Right hindlimb (tissue), 1 donor: ENCODE data around the gene STX8.

Experiments used
- DNase-seq: peaks from one replicate; pipeline ENCODE4 v3.0.0-alpha.2; 2018

STX8 gene

GRCh38 chr17:9203771-9204425, 371.7 kb downstream of the STX8 start:
- DNase-seq: peak; percentile 2

- DNase-seq: no peak
These were observed 373.1 kb downstream of the STX8 start for GRCh38 chr17:9202532-9202931.

- peak; percentile 0 for DNase-seq
These were observed 374.8 kb downstream of the STX8 start for GRCh38 chr17:9200699-9201359.
